HG03025 (cell line): ENCODE measurements around the gene RNF182.
"Not testable (repeated sequence)": the region's sequence is repeated elsewhere in the genome, so short reads cannot be mapped to it uniquely, and the experiment has no call there.

ENCODE experiments used
- ATAC-seq: cut with Tn5 transposase; IDR thresholded peaks from one replicate; pipeline ENCODE4 v1.9.1; 2021; ENCODE audit warnings: mild to moderate bottlenecking, moderate library complexity; ENCODE audit not compliant: unreplicated experiment, low FRiP score

The RNF182 gene

DNA sequence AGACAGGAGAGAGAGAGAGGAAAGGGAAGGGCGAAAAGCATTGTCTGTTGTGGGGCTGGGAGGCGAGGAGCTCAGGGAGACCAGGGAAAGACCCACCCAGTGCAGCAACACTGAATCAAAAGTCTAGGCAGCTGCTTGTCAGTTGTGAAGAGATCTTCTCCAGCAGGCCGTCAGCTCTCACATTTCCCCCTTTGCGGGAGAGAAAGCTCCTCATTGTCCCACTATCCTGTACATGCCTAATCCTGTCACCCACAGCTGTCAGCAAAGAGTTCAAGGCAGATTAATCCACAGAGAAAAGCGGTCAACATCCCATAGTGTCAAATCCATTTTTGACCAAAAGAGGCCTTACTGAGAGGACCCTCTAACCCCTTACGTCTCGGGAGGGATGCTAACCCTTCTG lies 27.3 kb downstream of the RNF182 start:
- no peak for ATAC-seq

DNA sequence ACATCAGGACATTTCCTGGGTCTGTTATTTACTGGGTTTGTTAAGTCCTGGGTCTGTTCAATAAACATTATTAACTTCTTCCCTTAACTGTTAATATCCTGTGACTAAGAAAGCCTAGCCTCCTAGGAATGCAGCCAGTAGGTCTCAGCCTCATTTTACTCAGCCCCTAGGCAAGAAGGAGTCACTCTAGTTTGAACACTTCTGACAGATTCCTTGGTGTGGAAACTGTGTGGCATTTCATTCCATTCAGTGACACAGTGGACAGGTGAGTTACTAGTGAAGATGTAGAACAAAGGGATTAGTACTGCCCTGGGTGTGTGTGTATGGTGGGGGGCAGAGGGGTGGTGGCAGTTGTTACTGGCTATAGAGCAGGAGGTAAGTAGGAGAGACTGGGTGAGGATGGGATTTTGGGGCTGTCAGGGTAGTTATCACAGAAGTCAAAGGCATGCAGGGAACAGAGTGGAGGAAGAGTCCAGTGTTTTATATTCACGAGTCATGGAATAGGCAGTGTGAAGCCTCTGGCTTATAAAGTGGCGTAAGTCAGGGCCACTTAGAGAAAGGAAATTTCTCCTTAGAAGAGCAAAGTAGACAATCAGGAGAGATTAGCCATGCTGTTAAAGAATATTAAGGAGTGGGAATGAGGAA lies 28.4 kb downstream of the RNF182 start:
- no peak for ATAC-seq

DNA sequence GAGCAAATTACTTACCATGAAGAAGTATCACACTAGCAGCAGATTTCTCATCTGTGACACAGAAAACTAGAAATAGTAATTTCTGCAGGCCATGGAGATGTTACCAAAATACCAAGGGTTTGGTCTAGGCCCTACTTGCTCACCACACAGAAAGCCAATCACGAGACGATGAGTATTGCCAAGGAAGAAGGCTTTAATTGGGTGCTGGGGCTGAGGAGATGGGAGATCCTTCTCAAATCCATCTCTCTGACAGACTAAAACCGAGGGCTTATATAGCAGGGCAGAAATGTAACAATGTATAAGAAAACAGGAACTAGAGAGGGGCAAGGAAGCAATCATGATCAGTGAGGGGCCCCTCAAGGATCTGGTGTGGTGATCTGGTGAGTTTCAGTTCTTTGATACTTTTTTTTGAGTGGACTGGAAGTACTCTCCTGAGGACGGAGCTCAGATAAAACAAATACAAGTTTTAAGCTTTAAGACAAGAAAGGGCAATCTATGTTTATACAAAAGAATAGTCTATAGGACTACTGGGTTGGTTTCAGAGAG lies 40.9 kb downstream of the RNF182 start:
- ATAC-seq = no peak

DNA sequence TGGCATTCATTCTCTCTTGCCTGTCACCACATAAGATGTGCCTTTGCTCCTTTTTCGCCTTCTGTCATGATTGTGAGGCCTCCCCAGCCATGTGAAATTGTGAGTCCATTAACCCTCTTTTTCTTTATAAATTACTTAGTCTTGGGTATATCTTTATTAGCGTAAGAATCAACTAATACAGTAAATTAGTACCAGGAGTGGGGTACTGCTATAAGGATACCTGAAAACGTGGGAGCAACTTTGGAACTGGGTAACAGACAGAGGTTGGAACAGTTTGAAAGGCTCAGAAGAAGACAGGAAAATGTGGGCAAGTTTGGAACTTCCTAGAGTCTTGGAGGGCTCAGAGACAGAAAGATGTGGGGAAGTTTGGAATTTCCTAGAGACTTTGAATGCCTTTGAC lies 46.6 kb downstream of the RNF182 start:
- no peak for ATAC-seq

DNA sequence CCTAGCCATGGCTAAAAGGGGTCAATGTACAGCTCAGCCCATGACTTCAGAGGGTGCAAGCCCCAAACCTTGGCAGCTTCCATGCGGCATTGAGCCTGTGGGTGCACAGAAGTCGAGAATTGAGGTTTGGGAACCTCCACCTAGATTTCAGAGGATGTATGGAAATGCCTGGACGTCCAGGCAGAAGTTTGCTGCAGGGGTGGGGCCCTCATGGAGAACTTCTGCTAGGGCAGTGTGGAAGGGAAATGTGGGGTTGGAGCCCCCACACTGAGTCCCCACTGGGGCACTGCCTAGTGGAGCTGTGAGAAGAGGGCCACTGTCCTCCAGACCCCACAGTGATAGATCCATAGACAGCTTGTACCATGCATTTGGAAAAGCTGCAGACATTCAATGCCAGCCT lies 47.9 kb downstream of the RNF182 start:
- ATAC-seq = not testable (repeated sequence)

DNA sequence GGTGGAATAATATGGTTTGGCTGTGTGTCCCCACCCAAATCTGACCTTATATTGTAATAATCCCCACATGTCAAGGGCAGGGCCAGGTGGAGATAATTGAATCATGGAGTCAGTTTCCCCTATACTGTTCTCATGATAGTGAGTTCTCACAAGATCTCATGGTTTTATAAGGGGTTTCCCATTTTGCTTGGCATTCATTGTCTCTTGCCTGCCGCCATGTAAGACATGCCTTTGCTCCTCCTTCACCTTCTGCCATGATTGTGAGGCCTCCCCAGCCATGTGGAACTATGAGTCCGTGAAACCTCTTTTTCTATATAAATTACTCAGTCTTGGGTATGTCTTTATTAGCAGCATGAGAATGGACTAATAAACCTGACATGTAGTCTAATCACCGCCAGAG lies 48.7 kb downstream of the RNF182 start:
- not testable (repeated sequence) for ATAC-seq

DNA sequence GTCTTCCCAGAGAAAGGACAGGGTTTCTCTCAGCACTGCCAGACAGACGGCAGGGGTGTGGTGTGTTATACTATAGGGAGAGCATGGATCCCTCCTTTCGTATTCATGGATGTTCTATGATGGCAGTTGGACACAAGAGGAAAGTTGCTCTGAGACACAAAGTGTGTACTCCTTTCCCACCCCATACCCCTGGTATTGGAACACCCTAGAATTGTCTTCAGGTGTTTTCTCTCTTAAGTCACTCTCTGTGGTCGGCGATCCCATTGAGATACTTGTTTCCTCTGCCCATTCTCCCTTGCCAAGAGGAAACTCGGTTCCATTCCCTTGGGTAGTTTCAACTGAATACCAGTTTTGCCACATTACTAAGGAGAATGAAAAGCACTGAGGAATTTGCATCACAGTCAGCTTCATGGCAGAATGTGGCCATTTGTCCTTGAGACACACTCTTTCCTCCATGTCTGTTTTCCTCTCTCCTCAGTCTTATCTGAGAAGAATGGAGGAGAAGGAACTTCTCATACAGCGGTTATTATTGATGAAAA lies 53.4 kb downstream of the RNF182 start:
- no peak for ATAC-seq

DNA sequence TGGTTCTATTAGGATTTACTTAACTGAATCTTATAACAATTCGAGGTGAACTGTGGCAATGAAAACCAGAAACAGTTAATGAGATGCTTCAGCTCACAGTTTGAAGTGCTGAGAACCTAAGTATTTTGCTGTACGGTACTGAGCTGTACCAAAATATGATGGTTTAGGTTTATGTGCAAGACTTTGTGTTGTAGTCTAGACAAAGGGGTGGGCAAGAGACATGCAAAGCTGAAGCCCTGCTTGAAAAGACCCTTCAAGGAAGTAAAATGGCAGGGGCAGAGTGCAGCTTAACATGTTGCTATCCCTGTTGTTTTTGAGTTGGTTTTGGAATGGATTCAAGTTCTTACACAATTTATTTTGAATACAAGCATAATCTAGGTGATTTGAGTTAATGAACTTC lies 54.0 kb downstream of the RNF182 start:
- no peak for ATAC-seq

DNA sequence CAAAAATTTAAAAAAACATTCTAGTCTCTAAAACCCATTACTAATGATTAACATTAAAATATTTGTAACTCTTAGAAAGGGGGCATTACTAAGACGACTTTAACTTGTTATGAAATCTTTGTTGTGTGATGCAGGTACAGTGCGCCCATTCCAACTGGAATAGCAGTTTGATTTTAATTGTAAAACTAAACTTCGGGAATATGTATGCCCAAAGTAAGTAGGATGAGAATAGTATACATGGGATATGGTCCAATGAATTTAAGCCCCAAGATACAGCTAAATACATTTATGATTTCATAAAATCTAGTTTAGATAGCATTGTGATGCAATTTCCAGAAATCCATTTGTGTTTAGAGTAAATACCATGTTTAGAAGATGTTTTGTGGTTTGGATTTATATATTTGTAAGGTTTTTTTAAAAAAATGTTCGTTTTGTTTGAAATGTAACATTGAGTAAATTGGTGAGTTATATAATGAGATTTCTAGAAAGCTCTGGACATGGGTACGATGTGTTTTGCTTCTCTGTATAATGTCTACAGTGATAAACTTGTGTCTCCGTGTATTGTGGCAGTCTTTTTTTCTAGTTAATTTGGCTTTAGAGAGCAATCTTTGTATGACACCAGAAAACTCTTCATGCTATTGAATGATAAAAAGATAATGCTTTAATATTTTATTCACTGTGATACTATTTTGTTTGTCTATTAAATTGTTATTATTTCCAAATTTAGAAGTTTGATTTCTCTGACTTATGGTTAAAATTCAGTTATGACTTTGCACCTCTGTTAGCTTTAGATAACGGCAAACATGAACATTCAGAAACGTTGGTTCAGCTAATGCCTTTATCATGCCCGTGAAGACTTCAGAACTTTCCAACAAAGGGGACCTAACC lies 54.8 kb downstream of the RNF182 start:
- no peak for ATAC-seq

DNA sequence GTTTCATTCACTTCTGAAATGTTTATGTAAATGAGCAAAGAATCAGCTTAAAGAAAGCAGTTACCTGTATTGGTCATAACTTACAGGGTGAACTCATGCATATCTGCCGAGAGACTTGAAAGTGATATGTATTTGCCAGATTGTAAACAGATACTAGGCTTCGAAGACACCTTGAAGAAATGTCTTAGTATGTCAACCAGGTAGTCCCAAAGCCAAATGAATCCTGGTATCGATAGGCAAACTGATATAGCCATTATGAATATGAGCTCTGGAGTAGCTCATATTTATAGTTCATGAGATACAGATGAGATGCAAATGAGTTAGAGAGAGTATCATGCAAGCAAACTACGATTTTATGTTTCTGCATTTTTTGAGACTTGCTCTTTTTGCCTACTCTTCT lies 55.8 kb downstream of the RNF182 start:
- no peak for ATAC-seq

DNA sequence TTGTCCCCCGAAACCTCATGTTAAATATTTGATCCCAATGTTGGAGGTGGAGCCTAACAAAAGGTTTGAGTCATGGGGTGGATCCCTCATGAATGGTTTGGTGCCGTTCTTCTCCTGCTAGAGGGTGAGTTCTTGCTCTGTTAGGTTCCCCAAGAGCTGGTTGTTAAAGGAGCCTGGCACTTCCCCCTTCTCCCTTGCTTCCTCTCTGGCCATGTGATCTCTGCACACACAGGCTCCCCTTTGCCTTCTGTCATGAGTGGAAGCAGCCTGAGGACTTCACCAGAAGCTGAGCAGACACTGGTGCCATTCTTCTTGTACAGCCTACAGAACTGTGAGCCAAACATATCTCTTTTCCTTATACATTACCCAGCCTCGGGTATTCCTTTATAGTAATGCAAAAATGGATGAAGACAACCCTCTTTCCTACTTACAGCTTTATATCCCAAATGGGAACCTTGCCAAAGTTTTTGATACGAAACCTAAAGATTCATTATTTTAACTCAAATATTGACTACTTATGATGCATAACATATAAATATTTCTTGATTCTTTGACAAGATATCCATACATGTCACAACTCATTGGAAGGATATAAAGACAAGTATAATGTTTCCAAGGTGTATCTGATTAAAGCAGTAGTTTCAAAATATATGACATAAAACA lies 61.0 kb downstream of the RNF182 start:
- no peak for ATAC-seq

DNA sequence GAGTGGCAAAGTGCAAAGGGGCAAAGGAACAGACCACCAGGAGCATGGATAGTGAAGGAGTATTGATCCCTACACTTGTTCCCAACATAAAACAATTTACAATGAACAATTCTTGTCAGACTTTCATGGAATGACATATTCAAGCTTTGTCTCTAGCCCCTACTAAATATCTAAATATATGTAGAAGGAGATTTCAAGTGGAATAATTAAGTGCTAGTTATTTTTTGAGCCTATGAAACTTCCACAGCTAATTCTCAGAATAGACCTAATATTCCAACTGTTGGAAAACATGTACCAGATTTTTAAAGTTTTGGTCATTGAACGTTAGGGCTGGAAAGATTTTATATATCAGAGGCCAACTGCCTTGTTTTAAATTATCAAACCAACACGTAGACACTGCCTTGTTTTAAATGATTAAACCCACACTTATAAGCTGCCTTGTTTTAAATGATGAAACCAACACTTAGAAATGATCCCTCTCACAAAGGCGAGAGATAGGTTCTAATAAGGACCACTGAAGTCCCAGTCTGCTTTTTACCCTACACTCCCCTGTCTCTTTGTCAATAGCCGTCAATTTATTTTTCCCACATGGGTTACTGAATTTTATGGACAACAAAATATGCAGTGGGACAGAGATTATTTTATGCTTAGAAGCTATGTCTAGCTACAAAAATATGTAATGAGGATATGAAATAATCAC lies 62.1 kb downstream of the RNF182 start:
- ATAC-seq = no peak

DNA sequence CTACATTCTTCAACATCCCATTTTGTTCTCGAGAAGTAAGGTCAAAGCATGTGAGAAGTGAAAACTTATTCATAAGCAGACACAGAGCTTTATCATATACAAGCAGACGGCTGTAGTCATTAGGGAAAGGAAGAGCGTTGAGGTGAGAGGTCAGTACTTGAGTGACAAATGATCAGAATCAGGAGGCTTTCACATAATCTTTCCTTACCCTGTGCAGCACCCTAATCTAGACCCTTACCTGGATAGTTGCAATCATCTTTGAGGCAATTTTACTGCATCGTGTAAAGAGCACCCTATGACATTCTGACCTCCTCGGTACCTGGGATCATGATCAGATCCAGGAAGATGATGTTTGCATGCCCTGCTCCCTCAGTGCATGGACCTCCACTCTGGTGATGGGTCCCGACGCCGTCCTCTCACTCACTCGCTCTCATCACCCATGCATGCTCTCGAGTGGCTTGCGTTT lies 62.7 kb downstream of the RNF182 start:
- no peak for ATAC-seq

DNA sequence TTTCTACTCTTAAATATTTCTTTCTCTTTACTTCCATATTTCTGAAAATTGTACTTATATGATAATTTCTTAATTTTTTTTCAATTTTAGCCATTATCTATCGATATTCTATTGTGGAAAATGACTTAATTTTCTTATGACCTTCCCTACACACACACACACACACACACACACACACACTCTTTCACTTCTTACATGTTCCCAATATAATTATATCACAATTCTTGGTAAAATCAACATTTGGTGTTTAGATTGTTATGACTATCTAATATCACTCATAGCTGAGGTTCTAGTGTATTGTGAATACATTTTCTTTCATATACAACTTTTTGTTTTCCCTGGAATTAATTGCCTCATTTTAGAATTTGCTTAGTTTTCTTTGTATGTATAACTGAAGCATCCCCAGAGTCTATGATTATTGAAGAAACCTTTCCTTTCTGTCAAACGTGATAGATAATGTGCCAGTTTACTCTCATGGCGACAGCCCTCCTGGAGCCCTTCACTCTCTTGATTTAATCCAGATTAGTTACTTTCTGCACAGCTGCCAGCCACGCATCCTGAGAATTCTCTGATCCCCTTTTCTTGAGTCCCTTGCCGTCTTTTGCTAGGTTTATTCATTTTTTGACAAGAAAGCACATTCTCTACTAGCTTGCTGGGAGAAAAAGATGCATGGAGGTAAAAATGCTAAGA lies 63.4 kb downstream of the RNF182 start:
- ATAC-seq = no peak

DNA sequence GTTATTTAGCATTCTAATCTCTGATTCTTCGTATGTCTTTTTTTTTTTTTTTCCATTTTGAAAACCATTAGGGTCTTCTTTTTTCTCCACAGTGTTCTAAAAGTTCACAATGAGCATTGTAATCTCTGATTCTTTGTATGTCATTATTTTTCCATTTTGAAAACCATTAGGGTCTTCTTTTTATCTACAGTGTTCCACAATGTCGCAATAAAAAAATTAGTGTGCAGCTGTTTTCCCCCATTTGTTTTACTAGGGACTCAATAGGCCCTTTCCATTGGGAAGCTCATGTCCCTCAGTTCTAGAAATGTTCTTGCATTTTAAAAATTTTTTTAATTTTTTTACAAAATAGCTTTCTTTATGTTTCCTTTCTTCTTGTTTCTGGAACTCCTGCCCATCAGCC lies 64.2 kb downstream of the RNF182 start:
- no peak for ATAC-seq

DNA sequence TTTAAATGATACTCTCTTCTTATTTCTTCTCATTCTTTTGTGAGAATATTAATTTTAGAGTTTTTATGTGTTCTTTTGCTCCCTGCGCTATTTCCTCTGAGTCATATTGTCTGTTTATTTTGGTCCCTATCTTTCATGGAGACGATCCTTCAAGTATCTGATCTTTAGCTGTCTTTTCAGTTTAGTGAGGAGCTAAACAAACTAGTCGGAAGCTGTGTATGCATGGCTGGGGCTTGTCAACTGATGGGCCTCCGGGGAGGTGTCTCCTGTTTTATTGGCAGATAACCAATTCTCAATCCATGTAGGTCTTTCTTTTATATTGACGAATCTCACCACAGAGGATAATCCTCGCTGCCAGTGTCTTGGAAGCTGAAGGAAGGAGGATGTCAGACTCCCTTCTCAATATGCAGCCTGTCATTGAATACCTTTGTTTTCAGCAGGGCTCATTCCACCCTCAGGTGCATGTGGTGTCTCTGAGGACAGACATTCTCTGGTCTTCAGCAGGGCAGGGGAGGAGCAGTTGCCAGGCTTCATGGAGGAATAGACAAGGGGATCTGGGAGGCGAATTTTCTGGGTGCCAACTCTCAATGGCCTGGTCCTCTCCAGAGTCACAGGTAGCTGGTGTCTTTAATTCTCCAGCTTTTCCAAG lies 64.9 kb downstream of the RNF182 start:
- ATAC-seq = no peak

DNA sequence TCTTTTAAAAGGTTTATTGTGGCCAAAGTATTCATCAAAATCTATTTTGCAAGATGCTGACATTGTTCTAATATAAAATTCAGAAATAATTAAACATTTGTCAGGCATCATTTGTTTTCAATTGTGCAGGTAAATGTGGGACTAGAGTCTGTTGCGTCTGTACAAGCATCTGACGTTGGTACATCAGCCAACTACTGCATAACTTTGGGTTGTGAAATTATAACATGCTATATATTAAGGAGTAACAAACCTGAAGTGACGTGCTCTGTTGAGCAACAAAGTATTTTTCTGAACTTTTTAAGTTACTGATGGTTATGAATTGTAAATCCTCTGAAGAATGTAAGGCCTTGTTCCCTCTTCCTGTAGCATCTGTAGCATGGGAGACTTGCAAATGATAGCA lies 66.0 kb downstream of the RNF182 start:
- no peak for ATAC-seq

DNA sequence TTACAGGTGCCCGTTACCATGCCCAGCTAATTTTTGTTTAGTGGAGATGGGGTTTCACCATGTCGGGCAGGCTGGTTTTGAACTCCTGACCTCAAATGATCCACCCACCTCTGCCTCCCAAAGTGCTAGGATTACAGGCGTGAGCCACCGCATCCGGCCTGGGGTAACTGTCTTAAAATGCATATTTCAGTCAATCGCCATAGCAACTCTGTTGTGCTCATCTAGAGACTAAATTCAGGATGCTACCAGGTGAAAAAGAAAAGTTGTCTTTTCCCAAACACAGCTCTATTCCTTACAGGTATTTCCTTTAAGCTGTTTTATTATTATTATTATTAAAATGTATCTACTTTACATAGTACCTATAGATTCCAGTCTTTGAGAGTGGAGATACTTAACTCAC lies 66.6 kb downstream of the RNF182 start:
- no peak for ATAC-seq

DNA sequence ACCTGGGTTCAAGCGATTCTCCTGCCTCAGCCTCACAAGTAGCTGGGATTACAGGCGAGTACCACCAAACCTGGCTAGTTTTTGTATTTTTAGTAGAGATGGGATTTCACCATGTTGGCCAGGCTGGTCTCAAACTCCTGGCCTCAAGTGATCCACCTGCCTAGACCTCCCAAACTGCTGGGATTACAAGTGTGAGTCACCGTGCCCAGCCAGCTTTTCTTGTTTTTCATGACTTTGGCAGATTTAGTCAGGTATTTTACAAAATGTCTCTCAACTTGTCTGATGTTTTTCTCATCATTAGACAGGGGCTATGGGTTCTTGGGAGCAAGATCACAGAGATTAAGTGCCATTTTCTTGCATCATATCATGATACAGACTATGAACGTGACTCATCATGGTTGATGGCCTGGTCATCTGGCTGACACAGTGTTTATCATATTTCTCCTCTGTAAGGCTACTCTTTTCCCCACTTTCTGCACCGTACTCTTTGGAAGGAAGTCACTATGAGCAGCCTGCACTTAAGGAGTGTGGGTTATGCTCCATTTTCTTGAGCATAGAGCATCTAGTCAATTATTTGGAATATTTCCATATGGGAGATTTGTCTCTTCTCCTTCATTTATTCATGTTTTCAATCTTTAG lies 67.8 kb downstream of the RNF182 start:
- ATAC-seq = no peak
